SU-DHL-6 (cell line): ENCODE data around the gene SLC4A3.

Experiments
- H2AFZ ChIP-seq: fragments of 200-600 bp; sonication (generic); 2 replicates; pipeline ENCODE4 v1.6.1; 2014; ENCODE audit warnings: low read depth, mild to moderate bottlenecking, moderate library complexity, mixed read lengths, antibody characterized with exemption, low read length; ENCODE audit not compliant: severe bottlenecking
- H3F3A ChIP-seq: fragments of 200-600 bp; shearing (Covaris generic); 2 replicates; pipeline ENCODE4 v1.6.0; 2016; ENCODE audit warnings: antibody characterized with exemption, mild to moderate bottlenecking; ENCODE audit not compliant: insufficient read depth
- H3K27ac ChIP-seq: fragments of 200-600 bp; sonication (generic); 2 replicates; pipeline ENCODE4 v1.5.1; 2016; ENCODE audit warnings: low read depth, mild to moderate bottlenecking, low read length, moderate library complexity, mixed read lengths
- H3K27me3 ChIP-seq: fragments of 200-600 bp; sonication (generic), shearing (Covaris generic); 2 replicates; pipeline ENCODE4 v1.6.0; 2014; ENCODE audit warnings: mild to moderate bottlenecking, low read length
- H3K36me3 ChIP-seq: fragments of 200-600 bp; sonication (generic); 2 replicates; pipeline ENCODE4 v1.6.1; 2014; ENCODE audit warnings: mild to moderate bottlenecking, low read length, mixed read lengths
- H3K4me2 ChIP-seq: fragments of 300-600, 200-600 bp; shearing (Covaris generic), sonication (generic); 2 replicates; pipeline ENCODE4 v1.6.0; 2014; ENCODE audit warnings: low read length, low read depth, mild to moderate bottlenecking; ENCODE audit not compliant: poor library complexity, severe bottlenecking
- H3K4me3 ChIP-seq: fragments of 200-600 bp; sonication (generic); 2 replicates; pipeline ENCODE4 v1.5.1; 2014; ENCODE audit warnings: antibody characterized with exemption, low read length, mild to moderate bottlenecking, mixed read lengths; ENCODE audit not compliant: insufficient read depth, poor library complexity, severe bottlenecking
- H3K79me2 ChIP-seq: fragments of 200-600 bp; sonication (generic); 2 replicates; pipeline ENCODE4 v1.6.1; 2014; ENCODE audit warnings: mild to moderate bottlenecking, low read length, moderate library complexity; ENCODE audit not compliant: insufficient read depth
- H3K9ac ChIP-seq: fragments of 200-600 bp; sonication (generic); 2 replicates; pipeline ENCODE4 v1.7.0; 2014; ENCODE audit warnings: mild to moderate bottlenecking, low read length
- H3K9me2 ChIP-seq: fragments of 200-600 bp; sonication (generic); replicated peaks from 2 replicates; pipeline ENCODE4 v1.6.1; 2014; ENCODE audit warnings: low read length; ENCODE audit not compliant: insufficient read depth
- H3K9me3 ChIP-seq: fragments of 200-600 bp; sonication (generic); 2 replicates; pipeline ENCODE4 v1.6.1; 2014; ENCODE audit warnings: low read length, mixed read lengths; ENCODE audit not compliant: insufficient read depth
- H4K20me1 ChIP-seq: fragments of 200-600 bp; sonication (generic); 2 replicates; pipeline ENCODE4 v1.6.1; 2014; ENCODE audit warnings: low read depth, mild to moderate bottlenecking, antibody characterized with exemption, low read length, moderate library complexity, mixed read lengths
- EZH2phosphoT487 ChIP-seq: fragments of 200-600 bp; sonication (generic), shearing (Covaris generic); conservative IDR thresholded peaks from 2 replicates; pipeline ENCODE4 v1.6.1; 2018; ENCODE audit warnings: mild to moderate bottlenecking, antibody characterized with exemption, low read length, moderate library complexity, mixed read lengths
- TF ChIP-seq, protein P1 (sequence below): fragments of 200-600 bp; sonication (generic); IDR thresholded peaks from one replicate; pipeline ENCODE4 v1.5.1; 2017; ENCODE audit warnings: antibody characterized with exemption, mild to moderate bottlenecking, low read length, moderate library complexity; ENCODE audit not compliant: insufficient read depth, poor library complexity, severe bottlenecking

Gene SLC4A3

DNA sequence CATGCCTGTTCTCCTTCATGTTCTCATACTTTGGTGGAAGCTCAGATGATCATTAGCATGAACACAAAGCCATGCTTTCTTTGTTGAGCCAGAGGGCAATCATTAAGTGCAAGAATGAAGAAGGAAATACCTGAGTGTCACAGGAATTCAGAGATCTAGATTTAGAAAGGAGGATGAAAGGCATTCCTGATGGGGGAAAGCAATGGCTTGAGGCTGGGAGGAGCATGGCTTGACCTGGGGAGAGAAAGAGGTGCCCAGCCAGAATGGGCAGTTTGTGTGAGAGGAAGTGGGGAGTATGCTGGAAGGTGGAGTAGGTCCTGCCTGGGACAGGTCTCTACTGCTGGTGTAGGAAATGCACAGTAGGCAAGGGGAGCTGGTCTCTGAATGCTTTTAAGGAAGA is 35.1 kb downstream of the SLC4A3 start:
- H4K20me1 ChIP-seq = no peaks in the 10 kb centered on the region
- H3K4me3 ChIP-seq = no peak overlapping the region
- H3K9ac ChIP-seq = no peak overlapping the region
- H3K4me2 ChIP-seq = no peak overlapping the region
- TF ChIP-seq, protein P1, sequence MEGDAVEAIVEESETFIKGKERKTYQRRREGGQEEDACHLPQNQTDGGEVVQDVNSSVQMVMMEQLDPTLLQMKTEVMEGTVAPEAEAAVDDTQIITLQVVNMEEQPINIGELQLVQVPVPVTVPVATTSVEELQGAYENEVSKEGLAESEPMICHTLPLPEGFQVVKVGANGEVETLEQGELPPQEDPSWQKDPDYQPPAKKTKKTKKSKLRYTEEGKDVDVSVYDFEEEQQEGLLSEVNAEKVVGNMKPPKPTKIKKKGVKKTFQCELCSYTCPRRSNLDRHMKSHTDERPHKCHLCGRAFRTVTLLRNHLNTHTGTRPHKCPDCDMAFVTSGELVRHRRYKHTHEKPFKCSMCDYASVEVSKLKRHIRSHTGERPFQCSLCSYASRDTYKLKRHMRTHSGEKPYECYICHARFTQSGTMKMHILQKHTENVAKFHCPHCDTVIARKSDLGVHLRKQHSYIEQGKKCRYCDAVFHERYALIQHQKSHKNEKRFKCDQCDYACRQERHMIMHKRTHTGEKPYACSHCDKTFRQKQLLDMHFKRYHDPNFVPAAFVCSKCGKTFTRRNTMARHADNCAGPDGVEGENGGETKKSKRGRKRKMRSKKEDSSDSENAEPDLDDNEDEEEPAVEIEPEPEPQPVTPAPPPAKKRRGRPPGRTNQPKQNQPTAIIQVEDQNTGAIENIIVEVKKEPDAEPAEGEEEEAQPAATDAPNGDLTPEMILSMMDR = no peak
- TF ChIP-seq EZH2phosphoT487 = no peak
- H3K9me3 ChIP-seq = peaks cover 7% of the 10 kb centered on the region; the same call in 1 of the 2 replicates
- H3K27me3 ChIP-seq = no peaks in the 10 kb centered on the region
- no peaks in the 10 kb centered on the region for H3K9me2 ChIP-seq
- no peaks in the 10 kb centered on the region for H3F3A ChIP-seq
- no peaks in the 10 kb centered on the region for H3K36me3 ChIP-seq
- no peaks in the 10 kb centered on the region for H3K79me2 ChIP-seq
- no peak overlapping the region for H3K27ac ChIP-seq
- H2AFZ ChIP-seq = no peak overlapping the region

DNA sequence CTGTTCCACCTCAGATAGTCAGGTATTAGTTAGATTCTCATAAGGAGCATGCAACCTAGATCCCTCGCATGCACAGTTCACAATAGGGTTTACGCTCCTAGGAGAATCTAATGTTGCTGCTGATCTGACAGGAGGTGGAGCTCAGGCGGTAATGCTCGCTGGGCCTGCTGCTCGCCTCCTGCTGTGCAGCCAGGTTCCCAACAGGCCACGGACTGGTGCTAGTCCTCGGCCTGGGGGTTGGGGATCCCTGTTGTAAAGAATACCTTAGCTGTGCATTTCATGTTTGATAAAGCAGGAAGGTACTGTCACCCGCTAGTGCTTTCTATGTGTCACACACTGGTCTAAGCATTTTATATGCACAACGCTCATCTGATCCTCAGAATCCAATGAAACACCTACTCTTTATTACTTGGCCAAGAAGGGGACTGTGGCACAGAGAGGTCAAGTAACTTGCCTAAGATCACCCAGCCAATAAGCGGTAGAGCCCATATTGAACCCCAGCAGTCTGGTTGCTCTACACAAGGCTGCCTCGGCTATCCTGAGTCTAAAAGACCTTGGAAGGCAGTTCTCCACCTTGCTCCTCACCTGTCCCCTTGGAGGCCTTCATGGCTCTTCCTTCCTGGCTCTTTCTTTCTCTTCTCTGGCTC is 35.8 kb downstream of the SLC4A3 start:
- no peak overlapping the region for H3K9ac ChIP-seq
- no peaks in the 10 kb centered on the region for H3F3A ChIP-seq
- H3K36me3 ChIP-seq = no peaks in the 10 kb centered on the region
- no peak overlapping the region for H3K4me2 ChIP-seq
- no peaks in the 10 kb centered on the region for H3K9me2 ChIP-seq
- no peak overlapping the region for H2AFZ ChIP-seq
- H3K27ac ChIP-seq = no peak overlapping the region
- H3K4me3 ChIP-seq = no peak overlapping the region
- no peaks in the 10 kb centered on the region for H3K27me3 ChIP-seq
- H4K20me1 ChIP-seq = no peaks in the 10 kb centered on the region
- TF ChIP-seq, protein P1 = no peak
- no peak for TF ChIP-seq EZH2phosphoT487
- H3K9me3 ChIP-seq = peaks cover 7% of the 10 kb centered on the region; the same call in 1 of the 2 replicates
- H3K79me2 ChIP-seq = no peaks in the 10 kb centered on the region

DNA sequence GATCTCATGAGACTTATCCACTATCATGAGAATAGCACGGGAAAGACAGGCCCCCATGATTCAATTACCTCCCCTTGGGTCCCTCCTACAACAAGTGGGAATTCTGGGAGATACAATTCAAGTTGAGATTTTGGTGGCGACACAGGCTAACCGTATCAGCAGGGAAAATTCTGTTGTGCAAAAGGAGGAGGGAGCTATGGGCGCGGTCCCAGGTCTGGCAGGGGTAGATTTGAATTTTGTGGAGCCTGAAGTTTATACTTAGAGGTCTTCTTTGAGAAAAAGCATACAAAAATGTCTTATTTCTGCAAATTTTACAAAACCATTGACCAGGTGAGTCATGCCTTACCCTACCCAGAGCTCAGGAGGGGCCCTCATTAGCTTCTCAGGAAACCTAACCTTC is 36.6 kb downstream of the SLC4A3 start:
- H3K27me3 ChIP-seq = no peaks in the 10 kb centered on the region
- no peak overlapping the region for H3K4me3 ChIP-seq
- peaks cover 7% of the 10 kb centered on the region; the same call in 1 of the 2 replicates for H3K9me3 ChIP-seq
- no peak overlapping the region for H3K4me2 ChIP-seq
- no peaks in the 10 kb centered on the region for H3K9me2 ChIP-seq
- no peak overlapping the region for H2AFZ ChIP-seq
- H3K9ac ChIP-seq = no peak overlapping the region
- H3K79me2 ChIP-seq = no peaks in the 10 kb centered on the region
- H4K20me1 ChIP-seq = no peaks in the 10 kb centered on the region
- no peak overlapping the region for H3K27ac ChIP-seq
- H3K36me3 ChIP-seq = no peaks in the 10 kb centered on the region
- TF ChIP-seq, protein P1 = no peak
- no peak for TF ChIP-seq EZH2phosphoT487
- H3F3A ChIP-seq = no peaks in the 10 kb centered on the region
